Measurements from ENCODE around the gene KNOP1.

The KNOP1 gene

GRCh38 chr16:19766554-19766884, 48.5 kb upstream of the KNOP1 start:
- Histone ChIP-seq H3F3A (ENCODE audit: control insufficient read depth, insufficient read depth) (no peaks in the 10 kb centered on the region), H3K4me2 (ENCODE audit: low read length) (no peak overlapping the region), H3K27me3 (ENCODE audit: control insufficient read depth, low read length) (no peaks in the 10 kb centered on the region), H3K36me3 (ENCODE audit: control insufficient read depth, low read length) (no peaks in the 10 kb centered on the region), H3K4me3 (ENCODE audit: low read length) (no peak overlapping the region), H3K4me1 (ENCODE audit: control insufficient read depth, low read length) (no peaks in the 10 kb centered on the region), H3K79me2 (ENCODE audit: control insufficient read depth, low read length) (no peaks in the 10 kb centered on the region), H3K27ac (ENCODE audit: low read depth, low read length) (no peak overlapping the region), H3K9me3 (ENCODE audit: control insufficient read depth, insufficient read depth, low read length) (no peaks in the 10 kb centered on the region), H4K20me1 (ENCODE audit: control insufficient read depth, insufficient read depth, low read depth, low read length) (no peaks in the 10 kb centered on the region), H3K9me2 (replicated peaks; ENCODE audit: control insufficient read depth, low read length) (no peaks in the 10 kb centered on the region)
- TF ChIP-seq EZH2phosphoT487 (IDR thresholded peaks at IDR 0.05; ENCODE audit: borderline replicate concordance, low read length) = no peak
- TF ChIP-seq, protein P1, sequence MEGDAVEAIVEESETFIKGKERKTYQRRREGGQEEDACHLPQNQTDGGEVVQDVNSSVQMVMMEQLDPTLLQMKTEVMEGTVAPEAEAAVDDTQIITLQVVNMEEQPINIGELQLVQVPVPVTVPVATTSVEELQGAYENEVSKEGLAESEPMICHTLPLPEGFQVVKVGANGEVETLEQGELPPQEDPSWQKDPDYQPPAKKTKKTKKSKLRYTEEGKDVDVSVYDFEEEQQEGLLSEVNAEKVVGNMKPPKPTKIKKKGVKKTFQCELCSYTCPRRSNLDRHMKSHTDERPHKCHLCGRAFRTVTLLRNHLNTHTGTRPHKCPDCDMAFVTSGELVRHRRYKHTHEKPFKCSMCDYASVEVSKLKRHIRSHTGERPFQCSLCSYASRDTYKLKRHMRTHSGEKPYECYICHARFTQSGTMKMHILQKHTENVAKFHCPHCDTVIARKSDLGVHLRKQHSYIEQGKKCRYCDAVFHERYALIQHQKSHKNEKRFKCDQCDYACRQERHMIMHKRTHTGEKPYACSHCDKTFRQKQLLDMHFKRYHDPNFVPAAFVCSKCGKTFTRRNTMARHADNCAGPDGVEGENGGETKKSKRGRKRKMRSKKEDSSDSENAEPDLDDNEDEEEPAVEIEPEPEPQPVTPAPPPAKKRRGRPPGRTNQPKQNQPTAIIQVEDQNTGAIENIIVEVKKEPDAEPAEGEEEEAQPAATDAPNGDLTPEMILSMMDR (IDR thresholded peaks at IDR 0.05; ENCODE audit: low read depth, low read length, poor library complexity, severe bottlenecking) = no peak

- Histone ChIP-seq H3K9me2 (replicated peaks; ENCODE audit: control insufficient read depth, low read length) (no peaks in the 10 kb centered on the region), H3F3A (ENCODE audit: control insufficient read depth, insufficient read depth) (no peaks in the 10 kb centered on the region), H4K20me1 (ENCODE audit: control insufficient read depth, insufficient read depth, low read depth, low read length) (no peaks in the 10 kb centered on the region), H3K27ac (ENCODE audit: low read depth, low read length) (no peak overlapping the region), H3K4me1 (ENCODE audit: control insufficient read depth, low read length) (no peaks in the 10 kb centered on the region), H3K27me3 (ENCODE audit: control insufficient read depth, low read length) (no peaks in the 10 kb centered on the region), H3K4me3 (ENCODE audit: low read length) (no peak overlapping the region), H3K9me3 (ENCODE audit: control insufficient read depth, insufficient read depth, low read length) (no peaks in the 10 kb centered on the region), H3K36me3 (ENCODE audit: control insufficient read depth, low read length) (no peaks in the 10 kb centered on the region), H3K79me2 (ENCODE audit: control insufficient read depth, low read length) (no peaks in the 10 kb centered on the region), H3K4me2 (ENCODE audit: low read length) (no peak overlapping the region)
- TF ChIP-seq, protein P1 (IDR thresholded peaks at IDR 0.05; ENCODE audit: low read depth, low read length, poor library complexity, severe bottlenecking) = no peak
These were observed 48.0 kb upstream of the KNOP1 start for GRCh38 chr16:19765860-19766553.

DNA sequence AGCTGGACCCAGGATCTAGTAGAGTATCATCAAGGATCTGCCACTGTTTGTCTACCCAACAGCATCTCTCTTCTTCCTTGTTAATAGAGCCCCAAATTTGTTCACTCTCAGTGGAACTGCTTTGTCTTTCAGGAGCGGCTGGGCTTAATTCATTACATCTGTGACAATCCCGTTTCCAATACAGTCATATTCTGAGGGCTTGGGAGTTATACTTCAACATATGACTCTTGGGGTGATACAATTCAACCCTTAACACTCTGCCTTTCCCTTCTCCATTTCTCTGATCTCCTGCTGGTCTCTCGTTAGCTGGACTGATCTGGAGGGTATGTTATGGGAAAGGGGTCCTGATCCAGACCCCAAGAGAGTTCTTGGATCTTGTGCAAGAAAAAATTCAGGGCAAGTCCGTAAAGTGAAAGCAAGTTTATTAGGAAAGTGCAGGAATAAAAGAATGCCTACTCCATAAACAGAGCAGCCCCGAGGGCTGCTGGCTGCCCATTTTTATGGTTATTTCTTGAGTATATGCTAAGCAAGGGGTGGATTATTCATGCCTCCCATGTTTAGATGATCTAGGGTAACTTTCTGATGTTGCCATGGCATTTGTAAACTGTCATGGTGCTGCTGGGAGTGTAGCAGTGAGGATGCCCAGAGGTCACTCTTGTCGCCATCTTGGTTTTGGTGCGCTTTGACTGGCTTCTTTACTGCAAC, 42.5 kb upstream of the KNOP1 start:
- Histone ChIP-seq H3K36me3 (ENCODE audit: control insufficient read depth, low read length) (no peaks in the 10 kb centered on the region), H3K4me1 (ENCODE audit: control insufficient read depth, low read length) (no peaks in the 10 kb centered on the region), H4K20me1 (ENCODE audit: control insufficient read depth, insufficient read depth, low read depth, low read length) (no peaks in the 10 kb centered on the region), H3K27ac (ENCODE audit: low read depth, low read length) (no peak overlapping the region), H3K9me3 (ENCODE audit: control insufficient read depth, insufficient read depth, low read length) (no peaks in the 10 kb centered on the region), H3K4me2 (ENCODE audit: low read length) (no peak overlapping the region), H3K79me2 (ENCODE audit: control insufficient read depth, low read length) (no peaks in the 10 kb centered on the region), H3F3A (ENCODE audit: control insufficient read depth, insufficient read depth) (no peaks in the 10 kb centered on the region), H3K4me3 (ENCODE audit: low read length) (no peak overlapping the region), H3K9me2 (replicated peaks; ENCODE audit: control insufficient read depth, low read length) (no peaks in the 10 kb centered on the region), H3K27me3 (ENCODE audit: control insufficient read depth, low read length) (no peaks in the 10 kb centered on the region)
- TF ChIP-seq, protein P1 (IDR thresholded peaks at IDR 0.05; ENCODE audit: low read depth, low read length, poor library complexity, severe bottlenecking) = no peak
- no peak for TF ChIP-seq EZH2phosphoT487 (IDR thresholded peaks at IDR 0.05; ENCODE audit: borderline replicate concordance, low read length)

Measured in DOHH2 (cell line).